Common myeloid progenitor, CD34-positive (primary cell): Measurements from ENCODE around the gene ECPAS.
"Not testable (repeated sequence)": the region's sequence is repeated elsewhere in the genome, so short reads cannot be mapped to it uniquely, and the experiment has no call there.

ENCODE experiments used
- CTCF ChIA-PET: fragments of 350-600 bp; sonication (Branson Sonifier 250); formaldehyde crosslinking; loops from one replicate; lab custom pipeline; 2021; ENCODE audit warnings: antibody characterized with exemption; lab: Charles Lee
- POLR2A ChIA-PET: fragments of 350-600 bp; sonication (Branson Sonifier 250); formaldehyde crosslinking; loops from one replicate; lab custom pipeline; 2021; ENCODE audit warnings: antibody characterized with exemption; lab: Charles Lee
- DNase-seq, 3 donors: peaks; one replicate each; pipeline versions ENCODE4 v3.0.0 to v3.0.0-alpha.2; 2013
- H3K27ac ChIP-seq, 2 experiments: 1 replicate in 1 of 2; 2 replicates in 1 of 2; pipeline ENCODE4 v1.7.0; 2013; ENCODE audit warnings: inconsistent platforms in 2 of 2, low read length in 2 of 2, mild to moderate bottlenecking in 2 of 2, low read depth in 1 of 2, moderate library complexity in 1 of 2; ENCODE audit not compliant: severe bottlenecking in 2 of 2, insufficient read depth in 1 of 2, poor library complexity in 1 of 2
- H3K27me3 ChIP-seq, 5 experiments: replicated peaks in 2 of 5; 1 replicate in 3 of 5; 2 replicates in 2 of 5; pipeline versions ENCODE4 v1.6.1 to v1.7.0; 2013; ENCODE audit warnings: low read length in 4 of 5, mild to moderate bottlenecking in 2 of 5, moderate library complexity in 2 of 5, inconsistent platforms in 1 of 5; ENCODE audit not compliant: insufficient read depth in 5 of 5, control insufficient read depth in 4 of 5
- H3K36me3 ChIP-seq, 4 experiments: 1 replicate in 2 of 4; 2 replicates in 2 of 4; pipeline versions ENCODE4 v1.6.1 to v1.7.0; 2013; ENCODE audit warnings: low read length in 3 of 4, control low read depth in 1 of 4, mild to moderate bottlenecking in 1 of 4; ENCODE audit not compliant: control insufficient read depth in 4 of 4, insufficient read depth in 4 of 4
- H3K4me1 ChIP-seq, 4 experiments: 1 replicate in 3 of 4; 2 replicates in 1 of 4; pipeline versions ENCODE4 v1.6.1 to v1.7.1; 2013; ENCODE audit warnings: low read length in 3 of 4, mild to moderate bottlenecking in 3 of 4, control low read depth in 1 of 4, inconsistent platforms in 1 of 4, moderate library complexity in 1 of 4; ENCODE audit not compliant: control insufficient read depth in 4 of 4, insufficient read depth in 4 of 4; ENCODE audit errors: control extremely low read depth in 1 of 4
- H3K4me3 ChIP-seq, 7 experiments: 1 replicate in 4 of 7; 2 replicates in 3 of 7; pipeline versions ENCODE4 v1.5.1 to v1.7.0; 2013; ENCODE audit warnings: mild to moderate bottlenecking in 7 of 7, low read length in 6 of 7, moderate library complexity in 6 of 7, inconsistent platforms in 2 of 7, low read depth in 2 of 7, control low read depth in 1 of 7; ENCODE audit not compliant: insufficient read depth in 4 of 7, control insufficient read depth in 1 of 7; ENCODE audit errors: extremely low read depth in 1 of 7
- H3K9me3 ChIP-seq, 5 experiments: 1 replicate in 4 of 5; 2 replicates in 1 of 5; pipeline versions ENCODE4 v1.6.1 to v1.7.1; 2013; ENCODE audit warnings: low read length in 4 of 5, mild to moderate bottlenecking in 2 of 5, inconsistent platforms in 1 of 5, low read depth in 1 of 5, moderate library complexity in 1 of 5; ENCODE audit not compliant: control insufficient read depth in 4 of 5, insufficient read depth in 2 of 5; ENCODE audit errors: control extremely low read depth in 1 of 5
- WGBS: methylation state at CpG from one replicate; pipeline ENCODE4 v1.1.5; 2013; ENCODE audit not compliant: insufficient coverage; 5-methylcytosine and 5-hydroxymethylcytosine counted together

ECPAS gene

DNA sequence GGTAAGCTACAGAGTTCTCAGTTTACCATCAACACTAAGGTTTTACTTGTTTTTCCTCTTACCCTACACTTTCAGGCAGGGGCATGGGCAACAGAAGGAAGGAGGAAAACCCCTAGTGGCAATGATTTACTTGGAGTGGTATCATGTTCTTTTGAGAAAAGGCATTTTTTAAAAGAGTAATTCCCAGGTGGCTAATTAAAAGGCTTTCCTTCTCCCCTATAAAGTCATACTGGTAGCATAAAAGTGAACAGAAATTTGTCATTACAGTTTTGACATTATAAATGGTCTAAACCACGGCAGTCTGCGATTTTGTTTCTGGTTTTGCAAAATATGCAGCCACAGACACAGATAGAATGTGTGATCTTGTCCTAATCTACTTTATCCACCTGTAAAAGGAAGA, 123.3 kb downstream of the ECPAS start:
- Histone ChIP-seq H3K27me3 (no peaks in the 10 kb centered on the region), H3K4me1 (no peaks in the 10 kb centered on the region), H3K9me3 (no peaks in the 10 kb centered on the region), H3K4me3 (no peak overlapping the region), H3K36me3 (peaks cover 10 to 49% (median 24%) of the 10 kb centered on the region in 4 experiments), H3K27ac (no peak overlapping the region)
- 100% methylated on average over 2 of the region's 2 CpGs for WGBS
- POLR2A ChIA-PET: no interaction called here
- CTCF ChIA-PET: no interaction called here
- DNase-seq: no peak

DNA sequence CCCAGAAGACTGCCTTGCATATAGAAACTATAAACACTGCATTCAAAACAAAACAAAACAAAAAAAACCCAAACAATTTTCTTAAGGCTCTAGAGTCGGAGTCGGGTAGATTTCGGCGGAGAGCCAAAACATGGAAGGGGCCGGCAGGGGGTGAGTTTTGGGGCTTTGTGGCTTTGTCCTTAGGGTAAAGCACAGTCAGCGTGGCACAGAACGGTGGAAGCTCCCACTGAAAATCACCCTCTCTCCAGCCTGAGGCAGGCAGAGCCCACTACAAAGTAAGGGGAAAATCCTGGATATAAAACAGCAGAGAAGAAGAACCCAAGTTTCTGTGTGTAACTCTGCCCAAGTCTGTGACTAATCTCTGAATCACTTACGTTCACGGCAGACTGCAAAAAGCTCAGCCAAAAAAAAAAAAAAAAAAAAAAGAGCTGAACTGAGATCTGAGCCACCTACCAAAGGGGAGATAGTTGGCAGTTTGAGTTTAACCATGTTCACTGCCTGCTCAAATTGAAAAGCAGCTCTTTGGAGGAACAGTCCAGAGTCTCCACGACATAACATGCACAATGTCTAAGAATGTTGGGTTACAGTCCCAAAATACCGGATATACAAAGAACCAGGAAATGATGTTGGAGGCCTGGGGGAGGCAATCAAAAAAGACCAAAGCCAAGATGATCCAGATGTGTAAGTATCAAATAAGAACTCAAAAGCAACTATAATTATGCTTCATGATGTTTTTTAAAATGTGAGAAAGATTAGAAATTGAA, 127.5 kb downstream of the ECPAS start:
- no peak overlapping the region for H3K4me3 ChIP-seq
- H3K27me3 ChIP-seq: no peaks in the 10 kb centered on the region
- H3K9me3 ChIP-seq: peaks cover 0 to 9% (median 0%) of the 10 kb centered on the region in 5 experiments
- CTCF ChIA-PET: interaction anchor here (1.0 kb wide), 1 partner anchor 9 kb away, joined by 3 read pairs; no protein-coding TSS in a partner anchor
- no peak for DNase-seq
- H3K27ac ChIP-seq: no peak overlapping the region
- H3K36me3 ChIP-seq: peaks cover 0 to 15% (median 4%) of the 10 kb centered on the region in 4 experiments
- no peaks in the 10 kb centered on the region for H3K4me1 ChIP-seq
- POLR2A ChIA-PET: no interaction called here
- 89% methylated on average over 8 of the region's 11 CpGs for WGBS

DNA sequence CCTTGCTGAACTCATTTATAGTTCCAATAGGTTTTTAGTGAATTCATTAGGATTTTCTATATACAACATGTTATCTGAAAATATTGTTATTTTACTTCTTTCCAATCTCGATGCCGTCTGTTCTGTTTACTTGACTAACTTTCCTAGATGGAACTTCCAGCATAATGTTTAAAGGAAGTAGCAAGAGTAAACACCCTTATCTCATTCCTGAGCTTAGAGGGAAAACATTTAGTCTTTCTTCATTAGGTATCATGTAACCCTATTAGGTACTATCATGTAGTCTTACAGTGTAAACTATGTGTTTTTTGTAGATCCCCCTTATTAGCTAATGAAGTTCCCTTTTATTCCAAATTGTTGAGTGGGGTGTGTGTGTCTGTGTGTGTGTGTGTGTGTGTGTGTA, 131.6 kb downstream of the ECPAS start:
- H3K4me1 ChIP-seq: no peaks in the 10 kb centered on the region
- peaks cover 0 to 9% (median 0%) of the 10 kb centered on the region in 5 experiments for H3K9me3 ChIP-seq
- no peak for DNase-seq
- H3K27me3 ChIP-seq: no peaks in the 10 kb centered on the region
- no peak overlapping the region for H3K27ac ChIP-seq
- no peak overlapping the region for H3K4me3 ChIP-seq
- no CpG with 5 or more reads among the region's 2 CpGs for WGBS
- ChIA-PET POLR2A (no interaction called here), CTCF (no interaction called here)
- no peaks in the 10 kb centered on the region for H3K36me3 ChIP-seq

DNA sequence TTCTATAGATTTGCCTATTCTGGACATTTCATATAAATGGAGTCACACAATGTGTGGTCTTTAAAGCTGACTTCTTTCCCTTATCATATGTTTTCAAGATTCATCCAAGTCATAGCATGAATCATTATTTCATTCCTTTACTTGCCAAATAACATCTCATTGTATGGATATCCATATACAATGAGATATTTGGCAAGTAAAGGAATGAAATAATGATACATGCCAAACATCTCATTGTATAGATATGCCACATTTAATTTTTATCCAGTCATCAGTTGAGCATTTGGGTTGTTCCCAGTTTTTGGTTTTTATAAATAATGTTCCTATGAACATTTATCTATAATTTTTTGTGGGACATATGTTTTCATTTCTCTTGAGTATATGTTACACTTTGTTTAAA, 133.6 kb downstream of the ECPAS start:
- no peak overlapping the region for H3K4me3 ChIP-seq
- H3K9me3 ChIP-seq: peaks cover 0 to 9% (median 0%) of the 10 kb centered on the region in 5 experiments
- ChIA-PET CTCF (no interaction called here), POLR2A (no interaction called here)
- no peak overlapping the region for H3K27ac ChIP-seq
- H3K4me1 ChIP-seq: no peaks in the 10 kb centered on the region
- H3K36me3 ChIP-seq: no peaks in the 10 kb centered on the region
- no peaks in the 10 kb centered on the region for H3K27me3 ChIP-seq
- DNase-seq: no peak

DNA sequence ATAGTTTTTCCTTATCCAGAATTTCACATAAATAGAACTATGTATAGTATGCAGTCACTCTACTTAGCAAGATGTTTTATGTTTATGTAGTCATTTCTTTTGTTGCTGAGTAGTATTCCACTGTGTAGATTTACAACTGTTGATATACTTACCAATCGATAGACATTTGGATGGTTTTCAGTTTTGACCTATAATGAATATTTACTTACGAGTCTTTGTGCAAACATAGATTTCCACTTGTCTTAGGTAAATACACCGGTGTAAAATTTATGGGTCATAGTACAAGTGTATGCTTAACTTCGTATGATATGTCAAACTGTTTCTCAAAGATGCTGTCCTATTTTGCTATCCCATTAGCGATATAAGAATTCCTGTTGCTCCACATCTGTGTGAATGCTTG, 134.4 kb downstream of the ECPAS start:
- no peak overlapping the region for H3K27ac ChIP-seq
- 89% methylated on average over 3 of the region's 5 CpGs for WGBS
- no peaks in the 10 kb centered on the region for H3K4me1 ChIP-seq
- DNase-seq: no peak
- H3K27me3 ChIP-seq: no peaks in the 10 kb centered on the region
- H3K4me3 ChIP-seq: no peak overlapping the region
- ChIA-PET POLR2A (no interaction called here), CTCF (no interaction called here)
- peaks cover 0 to 9% (median 0%) of the 10 kb centered on the region in 5 experiments for H3K9me3 ChIP-seq
- no peaks in the 10 kb centered on the region for H3K36me3 ChIP-seq

DNA sequence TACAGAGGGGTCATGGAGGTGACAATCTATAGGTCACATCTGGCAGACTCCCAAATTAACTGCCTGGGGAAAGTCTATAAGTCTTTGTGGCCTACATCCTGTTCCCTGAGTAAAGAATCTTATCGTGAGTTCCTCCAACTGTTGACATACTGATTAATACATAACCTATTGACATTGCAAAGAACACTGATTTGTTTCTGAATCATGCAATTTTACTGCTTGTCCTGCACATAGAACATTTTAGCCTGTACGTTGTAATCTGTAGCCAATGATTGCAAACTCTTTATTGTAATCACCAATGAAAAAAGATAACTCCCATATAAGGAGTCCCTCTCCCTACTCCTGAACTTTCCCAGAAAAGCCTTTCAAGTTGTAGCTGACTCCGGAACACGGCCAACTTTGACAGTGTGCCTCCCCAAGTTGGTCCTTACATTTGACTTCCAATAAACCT, 135.3 kb downstream of the ECPAS start:
- Histone ChIP-seq H3K9me3 (peaks cover 0 to 6% (median 0%) of the 10 kb centered on the region in 5 experiments), H3K36me3 (no peaks in the 10 kb centered on the region), H3K27me3 (no peaks in the 10 kb centered on the region), H3K4me1 (no peaks in the 10 kb centered on the region), H3K27ac (no peak overlapping the region), H3K4me3 (no peak overlapping the region)
- no peak for DNase-seq
- POLR2A ChIA-PET: no interaction called here
- 79% methylated on average over 3 of the region's 4 CpGs for WGBS
- CTCF ChIA-PET: no interaction called here

DNA sequence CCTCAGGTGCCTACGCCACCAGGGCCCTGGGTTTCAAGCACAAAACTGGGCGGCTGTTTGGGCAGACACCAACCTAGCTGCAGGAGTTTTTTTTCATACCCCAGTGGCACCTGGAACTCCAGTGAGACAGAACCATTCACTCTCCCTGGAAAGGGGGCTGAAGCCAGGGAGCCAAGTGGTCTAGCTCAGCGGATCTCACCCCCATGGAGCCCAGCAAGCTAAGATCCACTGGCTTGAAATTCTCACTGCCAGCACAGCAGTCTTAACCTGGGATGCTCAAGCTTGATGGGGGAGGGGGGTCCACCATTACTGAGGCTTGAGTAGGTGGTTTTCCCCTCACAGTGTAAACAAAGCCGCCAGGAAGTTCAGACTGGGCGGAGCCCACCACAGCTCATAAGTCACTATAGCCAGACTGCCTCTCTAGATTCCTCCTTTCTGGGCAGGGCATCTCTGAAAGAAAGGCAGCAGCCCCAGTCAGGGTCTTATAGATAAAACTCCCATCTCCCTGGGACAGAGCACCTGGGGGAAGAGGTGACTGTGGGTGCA, 149.8 kb downstream of the ECPAS start:
- CTCF ChIA-PET, H3K4me1 ChIP-seq, H3K27ac ChIP-seq, H3K9me3 ChIP-seq, POLR2A ChIA-PET, H3K4me3 ChIP-seq, H3K27me3 ChIP-seq, H3K36me3 ChIP-seq: not testable (repeated sequence)
- 90% methylated on average over 2 of the region's 5 CpGs for WGBS
- peak in 2 of 3 donors; percentile 12 to 15 for DNase-seq
